ENCODE data around the gene SLC16A10. TPM values are rescaled to one million over a fixed set of nuclear protein-coding genes. Genes with fewer than 3 reads are reported as not detected.
A peak's percentile ranks its signal among the peaks of the same experiment; 100 is the strongest.

The SLC16A10 gene
- total RNA-seq, 3 donors from 2014 or later, result 1.4 to 6.0 (median 3.8) TPM

DNA sequence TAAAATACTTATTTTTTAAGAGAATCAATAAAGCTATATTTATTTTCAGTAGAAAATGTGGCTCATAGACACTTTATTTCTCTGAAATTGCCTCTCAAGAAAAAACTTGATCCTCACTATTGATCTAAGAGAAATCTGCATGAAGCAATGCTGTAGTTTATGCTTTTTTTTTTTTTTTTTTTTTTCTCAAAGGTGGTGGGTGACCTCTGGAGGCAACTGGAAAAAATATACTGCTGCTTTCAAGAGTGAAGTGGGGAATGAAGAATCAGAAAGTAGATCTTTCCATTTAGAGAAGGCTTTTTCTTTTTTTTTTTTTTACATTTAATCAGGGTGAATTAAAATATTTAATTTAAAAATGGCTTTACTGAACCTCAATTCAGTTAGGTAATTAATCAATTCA, 169.3 kb downstream of the SLC16A10 start:
- Histone ChIP-seq H3K4me3 (no peak overlapping the region), H3K4me1 (ENCODE audit: low read depth) (peaks cover 12% of the 10 kb centered on the region), H3K9me3 (no peaks in the 10 kb centered on the region), H3K36me3 (ENCODE audit: low read depth) (no peaks in the 10 kb centered on the region)
- intact Hi-C loops (cut with DNase I, micrococcal nuclease), result loop anchor here in 1 of 2 donors (10.0 kb wide), 1 partner anchor 218 kb away; no protein-coding TSS in a partner anchor
- DNase-seq, result no peak
- no peak for TF ChIP-seq CTCF (IDR thresholded peaks at IDR 0.05)
- no peak for ATAC-seq

DNA sequence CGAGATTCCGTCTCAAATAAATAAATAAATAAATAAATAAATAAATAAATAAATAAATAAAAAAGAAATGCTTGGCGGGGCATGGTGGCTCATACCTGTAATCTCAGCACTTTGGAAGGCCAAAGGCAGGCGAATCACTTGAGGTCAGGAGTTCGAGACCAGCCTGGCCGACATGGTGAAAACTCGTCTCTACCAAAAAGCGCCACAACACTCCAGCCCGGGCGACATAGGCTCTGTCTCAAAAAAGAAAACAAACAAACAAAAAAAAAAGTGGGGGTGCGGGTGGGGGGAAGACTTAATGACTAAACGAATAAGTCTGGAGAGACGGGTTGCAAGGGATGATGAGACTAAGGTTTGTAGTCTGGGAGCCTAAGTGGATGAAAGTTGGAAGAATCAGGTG, 170.7 kb downstream of the SLC16A10 start:
- no peak overlapping the region for H3K4me3 ChIP-seq
- intact Hi-C loops (cut with DNase I, micrococcal nuclease), result loop anchor here in 1 of 2 donors (10.0 kb wide), 1 partner anchor 217 kb away; no protein-coding TSS in a partner anchor
- no peak for DNase-seq
- no peak for ATAC-seq
- no peak for TF ChIP-seq CTCF (IDR thresholded peaks at IDR 0.05)
- peaks cover 12% of the 10 kb centered on the region for H3K4me1 ChIP-seq (ENCODE audit: low read depth)
- H3K36me3 ChIP-seq (ENCODE audit: low read depth), result no peaks in the 10 kb centered on the region
- H3K9me3 ChIP-seq, result no peaks in the 10 kb centered on the region

GRCh38 chr6:111258615-111259088, 171.3 kb downstream of the SLC16A10 start:
- Histone ChIP-seq H3K36me3 (ENCODE audit: low read depth) (no peaks in the 10 kb centered on the region), H3K4me3 (no peak overlapping the region), H3K4me1 (ENCODE audit: low read depth) (peaks cover 12% of the 10 kb centered on the region), H3K9me3 (no peaks in the 10 kb centered on the region)
- intact Hi-C loops (cut with DNase I, micrococcal nuclease), result loop anchor here in 1 of 2 donors (10.0 kb wide), 1 partner anchor 216 kb away; no protein-coding TSS in a partner anchor
- ATAC-seq, result no peak
- no peak for TF ChIP-seq CTCF (IDR thresholded peaks at IDR 0.05)
- no peak for DNase-seq

- peak overlapping the region; percentile 33 for H3K4me3 ChIP-seq
- ATAC-seq (peak; percentile 100), DNase-seq (peak; percentile 99 to 100 (median 99))
- H3K9me3 ChIP-seq, result no peaks in the 10 kb centered on the region
- intact Hi-C loops (cut with DNase I, micrococcal nuclease), result loop anchor here in 1 of 2 donors (10.0 kb wide), 1 partner anchor 216 kb away; no protein-coding TSS in a partner anchor
- peak; percentile 96 for TF ChIP-seq CTCF (IDR thresholded peaks at IDR 0.05)
- no peaks in the 10 kb centered on the region for H3K36me3 ChIP-seq (ENCODE audit: low read depth)
- H3K4me1 ChIP-seq (ENCODE audit: low read depth), result peaks cover 12% of the 10 kb centered on the region
Measured at GRCh38 chr6:111259089-111259831, 172.0 kb downstream of the SLC16A10 start.

- intact Hi-C loops (cut with DNase I, micrococcal nuclease), result no loop called here
- ATAC-seq (no peak), DNase-seq (no peak)
- Histone ChIP-seq H3K36me3 (ENCODE audit: low read depth) (no peaks in the 10 kb centered on the region), H3K4me3 (no peak overlapping the region), H3K9me3 (no peaks in the 10 kb centered on the region), H3K4me1 (ENCODE audit: low read depth) (peaks cover 12% of the 10 kb centered on the region)
- no peak for TF ChIP-seq CTCF (IDR thresholded peaks at IDR 0.05)
Measured at GRCh38 chr6:111260570-111261298, 173.4 kb downstream of the SLC16A10 start.
